ENCODE data around the gene UNC80.

UNC80 gene

DNA sequence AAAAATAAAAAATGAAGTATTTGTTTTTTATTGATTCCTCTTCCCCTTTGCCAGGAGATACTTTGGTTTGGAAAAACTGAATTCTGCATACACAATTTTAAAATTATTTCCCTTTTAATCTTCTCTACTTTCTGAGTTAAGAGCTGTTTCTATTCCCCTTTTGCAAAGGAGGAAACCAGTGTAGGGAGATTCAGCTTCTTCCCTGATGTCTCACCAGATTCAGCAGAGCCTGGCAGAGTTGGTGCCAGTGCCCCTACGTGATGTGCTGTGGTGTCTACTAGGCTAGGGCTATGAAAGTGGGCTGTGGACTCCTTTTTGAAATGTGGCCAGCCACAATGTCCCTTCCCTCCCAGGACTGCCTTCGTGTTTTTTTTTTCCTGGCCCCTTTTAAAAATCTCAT is 233.2 kb downstream of the UNC80 start:
- DNase-seq (ENCODE audit: low read depth in 1 of 2, low spot score in 1 of 2): no peak

DNA sequence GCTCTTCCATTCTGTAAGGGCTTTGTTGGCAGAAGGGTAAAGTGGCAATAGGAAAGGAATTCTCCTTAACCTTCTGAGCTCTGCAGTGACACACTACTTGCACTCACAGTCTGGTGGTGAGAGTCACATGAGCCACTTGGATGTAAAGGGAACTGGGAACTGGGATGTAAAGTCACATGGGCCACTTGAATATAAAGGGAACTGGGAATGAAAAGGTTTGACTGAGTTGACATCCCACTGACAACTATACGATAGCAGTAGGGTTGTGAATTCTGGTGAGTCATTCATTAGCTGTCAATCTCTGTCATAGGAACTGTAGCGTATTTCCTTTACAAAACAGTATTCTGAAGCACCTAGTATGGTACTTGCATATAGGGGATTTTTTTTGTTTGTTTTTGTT is 236.3 kb downstream of the UNC80 start:
- no peak for DNase-seq (ENCODE audit: low read depth in 1 of 2, low spot score in 1 of 2)

DNA sequence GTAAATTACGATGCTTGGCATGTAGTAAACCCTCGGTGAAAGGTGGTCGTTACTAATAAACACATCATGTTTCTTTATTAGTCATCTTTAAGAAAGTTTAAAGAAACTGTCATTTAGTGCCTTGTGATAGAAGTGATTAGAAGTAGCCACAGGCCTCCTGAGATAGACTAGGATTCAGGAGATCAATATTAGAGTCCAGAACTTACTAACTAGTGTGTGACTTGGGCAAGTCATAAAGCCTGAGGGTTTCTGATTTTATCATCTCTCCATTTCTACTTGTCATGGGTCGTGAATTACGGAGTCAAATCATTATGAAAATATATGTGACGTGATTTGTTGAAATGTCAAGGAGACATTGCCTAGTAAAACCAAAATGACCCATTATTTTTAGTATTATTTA is 237.5 kb downstream of the UNC80 start:
- DNase-seq (ENCODE audit: low read depth in 1 of 2, low spot score in 1 of 2): no peak

DNA sequence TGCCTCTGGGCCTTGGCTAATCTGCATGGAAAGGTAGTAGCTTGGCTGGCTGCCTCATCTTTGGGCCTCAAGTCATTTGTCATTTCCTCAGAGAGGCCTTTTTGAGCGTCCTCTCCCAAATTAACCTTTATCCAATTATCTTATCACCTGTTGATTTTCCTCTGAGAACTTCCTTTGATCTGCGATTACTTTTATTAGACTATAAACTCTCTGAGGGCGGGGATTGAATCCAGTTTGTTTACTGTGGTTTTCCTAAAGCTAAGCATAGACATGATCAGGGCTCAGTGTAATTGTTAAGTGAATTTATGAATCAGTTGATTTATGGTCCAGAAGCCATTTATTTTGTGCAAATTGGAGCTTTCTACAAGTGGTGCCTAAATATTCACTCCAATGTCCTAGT is 238.3 kb downstream of the UNC80 start:
- no peak for DNase-seq (ENCODE audit: low read depth in 1 of 2, low spot score in 1 of 2)

DNA sequence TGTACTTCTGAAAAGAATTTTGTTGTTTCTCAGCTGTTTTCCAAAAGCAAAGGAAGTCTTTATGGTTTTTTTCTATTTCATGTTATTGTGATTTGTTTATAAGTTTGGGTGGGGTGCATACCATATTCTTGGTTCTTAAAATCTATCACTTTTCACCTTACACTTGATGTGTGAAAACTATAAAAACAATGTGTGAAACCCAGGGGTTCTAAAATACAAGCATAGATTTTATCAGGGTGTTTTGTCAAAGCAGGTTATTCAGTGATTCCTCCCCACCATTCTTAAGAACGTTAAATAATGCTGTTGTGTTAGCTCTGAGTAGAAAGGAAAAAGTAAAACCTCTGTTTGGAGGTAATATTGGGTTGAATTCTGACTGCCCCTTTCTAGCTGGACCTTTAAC is 248.5 kb downstream of the UNC80 start:
- DNase-seq (ENCODE audit: low read depth in 1 of 2, low spot score in 1 of 2): no peak

DNA sequence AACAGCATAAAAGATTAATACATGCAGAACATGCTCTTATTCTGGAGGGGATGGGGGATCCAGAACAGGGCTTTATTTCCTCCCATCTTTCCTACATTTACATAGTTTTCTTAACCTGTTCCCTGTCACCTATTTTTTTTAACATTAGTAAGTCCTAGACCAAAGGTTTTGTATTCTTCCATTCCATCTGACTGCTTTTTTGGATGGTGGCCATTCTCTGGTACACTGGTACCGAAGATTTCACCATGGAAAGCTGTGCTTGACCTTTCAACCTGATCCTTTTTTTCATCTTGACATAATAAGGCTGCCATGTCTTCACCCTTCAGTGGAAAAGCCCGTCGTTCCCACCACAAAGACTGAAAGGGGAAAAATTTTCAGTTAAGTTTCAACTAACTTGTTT is 251.2 kb downstream of the UNC80 start:
- DNase-seq (ENCODE audit: low read depth in 1 of 2, low spot score in 1 of 2): no peak

DNA sequence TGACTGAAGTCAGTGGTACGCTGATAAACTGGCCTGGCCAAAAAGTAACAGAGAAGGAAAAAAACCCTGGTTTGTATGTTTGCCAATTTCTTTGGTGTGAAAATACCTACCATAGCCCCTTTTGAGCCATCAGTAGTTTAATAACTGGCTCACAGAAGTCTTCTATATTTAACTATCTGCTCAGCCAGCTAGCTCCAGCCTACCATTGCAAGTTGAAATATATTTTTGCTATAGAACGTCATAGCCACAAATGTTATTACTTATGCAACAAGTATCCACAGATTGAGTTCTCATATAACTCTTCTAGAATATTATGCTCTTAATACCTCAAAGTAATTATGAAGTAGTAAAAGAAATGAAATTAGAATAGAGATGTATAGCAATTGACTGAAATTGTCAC is 256.0 kb downstream of the UNC80 start:
- DNase-seq (ENCODE audit: low read depth in 1 of 2, low spot score in 1 of 2): no peak

DNA sequence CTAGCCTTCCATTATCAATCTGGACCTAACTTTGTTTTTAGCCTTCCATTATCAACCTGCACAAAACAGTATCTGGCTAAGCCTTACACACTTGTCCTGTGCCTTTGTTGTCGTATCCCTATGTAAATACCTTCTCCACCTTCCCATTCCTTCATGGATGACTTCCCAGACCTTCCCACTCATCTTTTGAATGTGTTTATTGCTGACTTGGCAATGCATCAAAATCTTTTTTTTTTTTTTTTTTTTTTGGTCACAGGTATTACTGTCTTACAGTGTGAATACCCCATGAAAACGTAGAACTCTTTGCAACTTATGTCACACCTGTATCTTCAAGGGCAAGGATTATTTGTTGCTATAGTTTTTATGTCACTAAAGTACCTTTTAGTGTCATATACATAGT is 256.5 kb downstream of the UNC80 start:
- no peak for DNase-seq (ENCODE audit: low read depth in 1 of 2, low spot score in 1 of 2)

DNA sequence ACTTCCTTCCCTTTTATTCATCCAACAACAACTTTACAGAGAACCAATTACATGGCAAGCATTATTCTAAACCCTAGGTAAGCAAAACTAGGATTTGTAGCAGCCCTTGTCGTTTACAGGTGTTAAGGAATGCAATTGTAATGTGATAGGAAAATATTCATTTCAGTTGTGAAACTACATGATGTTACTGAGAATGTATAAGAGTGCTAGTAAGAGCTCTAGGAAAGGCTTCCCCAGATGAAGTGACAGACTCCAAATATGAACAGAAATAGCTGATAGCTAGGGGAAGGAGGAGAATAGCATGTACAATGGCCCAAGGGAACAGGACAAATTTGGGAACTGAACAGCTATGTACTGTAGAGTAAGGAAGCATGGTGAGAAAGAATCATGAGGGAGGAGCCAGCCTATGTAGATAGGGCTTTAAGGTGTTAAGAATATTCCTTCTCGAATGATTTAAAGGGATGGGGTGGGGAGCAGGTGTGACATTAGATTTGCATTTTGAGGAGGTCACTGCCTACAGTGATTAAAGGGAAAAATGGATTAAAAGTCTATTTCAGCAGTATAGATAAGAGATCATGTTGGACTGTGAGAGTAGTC is 262.6 kb downstream of the UNC80 start:
- DNase-seq (ENCODE audit: low read depth in 1 of 2, low spot score in 1 of 2): no peak

DNA sequence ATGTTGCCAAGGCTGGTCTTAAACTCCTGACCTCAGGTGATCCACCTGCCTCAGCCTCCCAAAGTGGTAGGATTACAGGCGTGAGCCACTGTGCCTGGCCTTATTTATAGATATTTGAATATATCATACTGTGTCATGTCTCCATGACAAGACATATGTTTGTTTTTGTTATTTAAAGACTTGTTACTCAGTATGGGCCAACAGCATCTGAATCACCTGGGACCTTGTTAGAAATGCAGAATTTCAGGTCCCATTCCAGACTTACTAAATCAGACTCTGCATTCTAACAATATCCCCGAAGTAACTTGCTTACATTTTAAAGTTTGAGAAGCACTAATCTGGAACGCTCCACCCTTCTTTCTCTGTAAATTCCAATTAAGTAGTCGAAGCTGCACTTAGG is 264.0 kb downstream of the UNC80 start:
- no peak for DNase-seq (ENCODE audit: low read depth in 1 of 2, low spot score in 1 of 2)

DNA sequence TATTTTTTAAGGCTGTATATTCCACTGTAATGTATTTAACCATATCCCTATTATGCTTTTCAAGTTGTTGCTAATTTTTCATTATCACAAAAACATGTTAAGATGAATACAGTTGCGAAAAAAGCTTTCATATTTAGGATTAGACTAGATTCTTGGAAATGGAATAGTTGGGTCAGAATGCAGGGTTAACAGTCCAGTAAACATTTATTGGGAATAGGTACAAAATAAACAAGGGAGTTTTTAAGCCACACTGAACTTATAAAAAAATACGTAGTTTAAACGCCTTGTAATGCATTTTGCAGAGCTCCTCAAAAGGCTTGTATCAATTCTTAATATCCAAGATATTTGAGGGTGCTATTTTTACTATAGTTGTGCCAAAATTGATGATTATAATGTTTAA is 266.4 kb downstream of the UNC80 start:
- DNase-seq (ENCODE audit: low read depth in 1 of 2, low spot score in 1 of 2): no peak

DNA sequence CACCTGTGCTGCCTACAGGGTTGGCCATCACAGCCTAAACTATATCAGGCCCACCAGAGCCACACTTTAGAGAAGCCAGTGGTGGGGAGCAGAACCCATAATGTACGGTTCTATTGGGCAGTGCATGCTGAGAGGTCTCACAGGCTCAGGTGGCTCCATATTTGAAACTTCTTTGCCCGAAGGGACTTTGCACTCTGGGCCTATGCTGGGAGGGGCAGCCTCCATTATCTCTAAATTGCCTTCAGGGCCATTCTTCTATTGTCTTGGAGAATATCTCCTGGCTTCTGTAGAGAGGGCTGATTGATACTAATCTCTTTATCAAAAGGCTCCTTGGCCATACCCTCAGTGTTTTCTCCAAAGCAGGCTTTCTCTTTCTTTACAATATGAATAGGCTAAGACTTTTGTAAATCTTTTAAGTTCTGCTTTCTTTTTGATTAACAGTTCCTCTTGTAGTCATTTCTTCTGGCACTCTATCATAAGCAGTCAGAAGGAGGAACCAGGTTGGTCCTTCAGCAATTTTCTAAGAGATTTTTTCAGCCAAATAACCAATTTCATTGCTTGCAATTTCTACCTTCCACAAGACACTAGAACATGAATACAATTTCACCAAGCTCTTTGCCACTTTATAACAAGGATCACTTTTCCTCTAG is 275.3 kb downstream of the UNC80 start:
- no peak for DNase-seq (ENCODE audit: low read depth in 1 of 2, low spot score in 1 of 2)
